Kidney (tissue), 14 donors: Measurements from ENCODE around the gene PRG2. TPM values are rescaled to one million over a fixed set of nuclear protein-coding genes. Genes with fewer than 3 reads are reported as not detected.

Experiments used
- DNase-seq, 5 donors: peaks; one replicate each; pipeline ENCODE4 v3.0.0-alpha.2; 2013 to 2020
- FAIRE-seq: peaks from 2 replicates; lab custom pipeline; 2012; peaks lifted over from hg19 to GRCh38; lab: Jason Lieb, UNC
- H3K27ac ChIP-seq, 2 donors: one replicate each; pipeline ENCODE4 v1.7.0; 2013; ENCODE audit warnings: low read depth in 2 of 2, low read length in 2 of 2, inconsistent platforms in 1 of 2
- H3K27me3 ChIP-seq: one replicate; pipeline ENCODE4 v1.7.1; 2013; ENCODE audit warnings: low read length, inconsistent platforms; ENCODE audit not compliant: control insufficient read depth, insufficient read depth
- H3K36me3 ChIP-seq, 3 donors: one replicate each; pipeline versions ENCODE4 v1.7.0 to v1.7.1; 2013; ENCODE audit warnings: low read length in 3 of 3, control low read depth in 1 of 3, inconsistent platforms in 1 of 3; ENCODE audit not compliant: insufficient read depth in 3 of 3, control insufficient read depth in 2 of 3
- H3K4me1 ChIP-seq, 3 donors: one replicate each; pipeline versions ENCODE4 v1.7.0 to v1.7.1; 2013; ENCODE audit warnings: low read length in 3 of 3, inconsistent platforms in 1 of 3, low read depth in 1 of 3; ENCODE audit not compliant: control insufficient read depth in 2 of 3, insufficient read depth in 2 of 3
- H3K4me3 ChIP-seq, 3 donors: one replicate each; pipeline versions ENCODE4 v1.7.0 to v1.8.1; 2013; ENCODE audit warnings: low read length in 3 of 3, control low read depth in 1 of 3, inconsistent platforms in 1 of 3
- H3K9ac ChIP-seq, 3 donors: one replicate each; pipeline versions ENCODE4 v1.7.0 to v1.7.1; 2013; ENCODE audit warnings: low read length in 3 of 3, control low read depth in 1 of 3, inconsistent platforms in 1 of 3
- H3K9me3 ChIP-seq, 3 donors: one replicate each; pipeline versions ENCODE4 v1.7.0 to v1.7.1; 2013; ENCODE audit warnings: low read length in 3 of 3, control low read depth in 1 of 3, inconsistent platforms in 1 of 3; ENCODE audit not compliant: control insufficient read depth in 2 of 3, insufficient read depth in 1 of 3
- CTCF ChIP-seq: IDR thresholded peaks from 3 replicates; pipeline ENCODE4 v1.5.1; 2012; ENCODE audit warnings: mild to moderate bottlenecking, moderate library complexity, borderline replicate concordance; ENCODE audit not compliant: insufficient read depth; ENCODE audit errors: extremely low read depth
- intact Hi-C: fragments of 100-400 bp; cut with DNase I; formaldehyde crosslinking; loops from one replicate; pipeline ENCODE4 v1.11.1; 2022
- polyA plus RNA-seq: library from polyadenylated mRNA; stranded (reverse); fragments of 350-450 nt; fragmentation: Illumina TruSeq; extraction: RNeasy Lipid Tissue Mini Kit (QIAGEN cat#74804); gene quantifications from one replicate; pipeline ENCODE4 v1.2.3, GENCODE V29; 2014; ENCODE audit warnings: low read depth, low replicate concordance; ENCODE audit not compliant: insufficient read depth
- total RNA-seq: library from RNA; stranded (reverse); fragmentation: NEBNext Ultra II Directional; extraction: Animal tissue kit (Norgen Biotek cat#: 25700); gene quantifications from one replicate; pipeline ENCODE4 v1.2.1, GENCODE V29; 2021
- donor health status: control.
- donor health status: control.
- donor health status: control.
- donor health status: control.
- donor health status: control.
- donor health status: DM: yes; HTN: yes; CAD: no.
- donor health status: Normal renal cell carcinoma (clear cell type).

The PRG2 gene
- total and polyA plus RNA-seq, 2 donors from 2014 or later = 0.22 TPM; not detected in 1

GRCh38 chr11:57407010-57407920 lies 16.8 kb upstream of the PRG2 start:
- no peak for TF ChIP-seq CTCF
- no peaks in the 10 kb centered on the region for H3K36me3 ChIP-seq
- FAIRE-seq (no peak), DNase-seq (no peak)
- H3K4me1 ChIP-seq = no peaks in the 10 kb centered on the region
- H3K9me3 ChIP-seq = no peaks in the 10 kb centered on the region
- H3K27ac ChIP-seq = no peak overlapping the region
- no peak overlapping the region for H3K4me3 ChIP-seq
- no peaks in the 10 kb centered on the region for H3K27me3 ChIP-seq
- intact Hi-C loops = no loop called here
- no peak overlapping the region for H3K9ac ChIP-seq

GRCh38 chr11:57406337-57406904 lies 16.0 kb upstream of the PRG2 start:
- no peak overlapping the region for H3K9ac ChIP-seq
- no peak overlapping the region for H3K27ac ChIP-seq
- H3K4me1 ChIP-seq = no peaks in the 10 kb centered on the region
- no peak for TF ChIP-seq CTCF
- no peak overlapping the region for H3K4me3 ChIP-seq
- H3K27me3 ChIP-seq = no peaks in the 10 kb centered on the region
- no peak for FAIRE-seq
- no peaks in the 10 kb centered on the region for H3K36me3 ChIP-seq
- no peaks in the 10 kb centered on the region for H3K9me3 ChIP-seq
- intact Hi-C loops = no loop called here
- no peak for DNase-seq

GRCh38 chr11:57405271-57405860 lies 14.9 kb upstream of the PRG2 start:
- intact Hi-C loops = no loop called here

More at GRCh38 chr11:57405271-57405860, 14.9 kb upstream of the PRG2 start:
- Histone ChIP-seq H3K9ac (no peak overlapping the region), H3K27me3 (no peaks in the 10 kb centered on the region), H3K4me1 (no peaks in the 10 kb centered on the region), H3K27ac (no peak overlapping the region), H3K4me3 (no peak overlapping the region), H3K36me3 (no peaks in the 10 kb centered on the region), H3K9me3 (no peaks in the 10 kb centered on the region)
- DNase-seq = no peak
- no peak for FAIRE-seq
- no peak for TF ChIP-seq CTCF
